ENCODE measurements around the gene UHRF1. TPM values are rescaled to one million over a fixed set of nuclear protein-coding genes. Genes with fewer than 3 reads are reported as not detected.
A peak's percentile ranks its signal among the peaks of the same experiment; 100 is the strongest.

UHRF1 gene
- total RNA-seq, 4 donors from 2014 or later = 0.46 to 21.8 (median 0.77) TPM; not detected in 1

GRCh38 chr19:4986056-4986455 is 76.8 kb downstream of the UHRF1 start:
- Histone ChIP-seq H3K27ac (peak overlapping the region in 1 of 2 donors; percentile 34), H3K27me3 (no peaks in the 10 kb centered on the region), H3K4me1 (peaks cover 0 to 14% of the 10 kb centered on the region in 2 donors)

GRCh38 chr19:4986471-4986891 is 77.2 kb downstream of the UHRF1 start:
- Histone ChIP-seq H3K27me3 (no peaks in the 10 kb centered on the region), H3K4me3 (no peak overlapping the region), H3K4me1 (peaks cover 0 to 14% of the 10 kb centered on the region in 2 donors), H3K36me3 (no peaks in the 10 kb centered on the region), H3K27ac (peak overlapping the region in 1 of 2 donors; percentile 34), H3K9me3 (no peaks in the 10 kb centered on the region)
- DNase-seq = no peak
- TF ChIP-seq CTCF (IDR thresholded peaks at IDR 0.05) (no peak), POLR2A (IDR thresholded peaks at IDR 0.05) (no peak)
- intact Hi-C loops (cut with DNase I; ENCODE audit: low total_unique reads) = no loop called here

More at GRCh38 chr19:4986056-4986455, 76.8 kb downstream of the UHRF1 start:
- no peaks in the 10 kb centered on the region for H3K36me3 ChIP-seq
- H3K4me3 ChIP-seq = no peak overlapping the region
- no peak for TF ChIP-seq POLR2A (IDR thresholded peaks at IDR 0.05)
- no peak for TF ChIP-seq CTCF (IDR thresholded peaks at IDR 0.05)
- intact Hi-C loops (cut with DNase I; ENCODE audit: low total_unique reads) = no loop called here
- H3K9me3 ChIP-seq = no peaks in the 10 kb centered on the region
- no peak for DNase-seq

DNA sequence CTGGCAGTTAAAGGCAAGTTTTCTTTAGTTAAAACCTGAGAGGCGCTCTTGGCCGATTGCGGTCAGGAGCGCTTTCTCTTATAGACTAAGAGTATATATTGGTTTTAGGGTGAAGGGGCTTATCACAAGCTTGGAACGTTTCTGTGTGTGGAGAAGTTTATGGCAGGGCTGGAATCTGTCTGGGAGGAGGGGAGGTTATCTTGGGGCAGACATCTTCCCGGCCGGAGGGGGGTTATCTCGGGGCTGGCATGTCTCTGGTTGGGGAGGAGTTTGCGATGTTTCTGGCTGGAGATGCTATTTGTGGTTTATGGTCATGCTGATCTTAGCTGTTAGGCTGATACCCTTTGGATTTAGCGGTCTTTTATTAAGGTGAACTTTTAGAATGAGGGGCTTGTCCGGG is 78.0 kb downstream of the UHRF1 start:
- intact Hi-C loops (cut with DNase I; ENCODE audit: low total_unique reads) = no loop called here
- H3K27ac ChIP-seq = peak overlapping the region; percentile 66 to 69
- H3K9me3 ChIP-seq = peaks cover 0 to 4% of the 10 kb centered on the region in 2 donors
- no peak overlapping the region for H3K4me3 ChIP-seq
- no peaks in the 10 kb centered on the region for H3K27me3 ChIP-seq
- no peak for TF ChIP-seq CTCF (IDR thresholded peaks at IDR 0.05)
- TF ChIP-seq POLR2A (IDR thresholded peaks at IDR 0.05) = no peak
- H3K4me1 ChIP-seq = peaks cover 0 to 14% of the 10 kb centered on the region in 2 donors
- H3K36me3 ChIP-seq = no peaks in the 10 kb centered on the region
- no peak for DNase-seq

- H3K27me3 ChIP-seq = no peaks in the 10 kb centered on the region
- H3K4me3 ChIP-seq = no peak overlapping the region
- no peak for TF ChIP-seq POLR2A (IDR thresholded peaks at IDR 0.05)
- TF ChIP-seq CTCF (IDR thresholded peaks at IDR 0.05) = no peak
- no peaks in the 10 kb centered on the region for H3K36me3 ChIP-seq
- H3K27ac ChIP-seq = peak overlapping the region; percentile 66 to 69
- H3K9me3 ChIP-seq = peaks cover 0 to 6% of the 10 kb centered on the region in 2 donors
- DNase-seq = no peak
- peaks cover 0 to 14% of the 10 kb centered on the region in 2 donors for H3K4me1 ChIP-seq
- intact Hi-C loops (cut with DNase I; ENCODE audit: low total_unique reads) = no loop called here
Observed at GRCh38 chr19:4987692-4988370, 78.5 kb downstream of the UHRF1 start.

GRCh38 chr19:4988770-4989251 is 79.5 kb downstream of the UHRF1 start:
- peak overlapping the region; percentile 66 to 69 for H3K27ac ChIP-seq
- TF ChIP-seq POLR2A (IDR thresholded peaks at IDR 0.05) (no peak), CTCF (IDR thresholded peaks at IDR 0.05) (no peak)
- H3K36me3 ChIP-seq = no peaks in the 10 kb centered on the region
- H3K4me1 ChIP-seq = peaks cover 0 to 13% of the 10 kb centered on the region in 2 donors
- DNase-seq = peak; percentile 84 to 85
- no peak overlapping the region for H3K4me3 ChIP-seq
- H3K27me3 ChIP-seq = no peaks in the 10 kb centered on the region
- intact Hi-C loops (cut with DNase I; ENCODE audit: low total_unique reads) = no loop called here
- peaks cover 0 to 6% of the 10 kb centered on the region in 2 donors for H3K9me3 ChIP-seq
